H9 (cell line): ENCODE data around the gene CLBA1. TPM values are rescaled to one million over a fixed set of nuclear protein-coding genes. Genes with fewer than 3 reads are reported as not detected.

ENCODE experiments used
- DNase-seq: peaks from one replicate; pipeline ENCODE4 v3.0.0-alpha.2; 2017
- H2AFZ ChIP-seq: one replicate; pipeline ENCODE4 v1.6.1; 2013; ENCODE audit warnings: mild to moderate bottlenecking, low read length, control low read depth, moderate library complexity
- H2AK5ac ChIP-seq: 2 replicates; pipeline ENCODE4 v1.6.1; 2013; ENCODE audit warnings: low read length, control low read depth, mixed read lengths; ENCODE audit not compliant: insufficient read length
- H2BK120ac ChIP-seq: one replicate; pipeline ENCODE4 v1.6.1; 2013; ENCODE audit warnings: low read depth, mild to moderate bottlenecking, low read length, control low read depth, inconsistent platforms; ENCODE audit not compliant: poor library complexity, severe bottlenecking
- H2BK12ac ChIP-seq: 2 replicates; pipeline ENCODE4 v1.6.1; 2013; ENCODE audit warnings: low read length, control low read depth, mixed read lengths, low read depth; ENCODE audit not compliant: insufficient read length
- H2BK15ac ChIP-seq: 2 replicates; pipeline ENCODE4 v1.6.1; 2013; ENCODE audit warnings: low read depth, low read length, control low read depth
- H2BK20ac ChIP-seq: one replicate; pipeline ENCODE4 v1.6.1; 2013; ENCODE audit warnings: low read depth, mild to moderate bottlenecking, low read length, control low read depth, inconsistent platforms; ENCODE audit not compliant: poor library complexity, severe bottlenecking
- H2BK5ac ChIP-seq: 2 replicates; pipeline ENCODE4 v1.6.1; 2013; ENCODE audit warnings: low read length, control low read depth, mixed read lengths; ENCODE audit not compliant: insufficient read length
- H3K14ac ChIP-seq: 2 replicates; pipeline ENCODE4 v1.6.1; 2013; ENCODE audit warnings: low read length, control low read depth; ENCODE audit not compliant: insufficient read depth
- H3K18ac ChIP-seq: 2 replicates; pipeline ENCODE4 v1.6.1; 2013; ENCODE audit warnings: low read depth, mild to moderate bottlenecking, mixed read lengths, low read length, control low read depth; ENCODE audit not compliant: insufficient read length
- H3K23ac ChIP-seq: 2 replicates; pipeline ENCODE4 v1.6.1; 2013; ENCODE audit warnings: low read length, control low read depth, mixed read lengths, low read depth; ENCODE audit not compliant: insufficient read length
- H3K23me2 ChIP-seq: 2 replicates; pipeline ENCODE4 v1.6.1; 2013; ENCODE audit warnings: low read depth, mild to moderate bottlenecking, mixed read lengths, low read length, control low read depth; ENCODE audit not compliant: insufficient read length, poor library complexity, severe bottlenecking
- H3K27ac ChIP-seq: 2 replicates; pipeline ENCODE4 v1.5.1; 2013; ENCODE audit warnings: low read length, control low read depth, mixed read lengths, low read depth; ENCODE audit not compliant: insufficient read length
- H3K27me3 ChIP-seq: 2 replicates; pipeline ENCODE4 v1.6.1; 2013; ENCODE audit warnings: low read length, control low read depth, inconsistent platforms; ENCODE audit not compliant: insufficient read depth
- H3K4ac ChIP-seq: 2 replicates; pipeline ENCODE4 v1.6.1; 2013; ENCODE audit warnings: low read depth, mild to moderate bottlenecking, control low read depth, inconsistent platforms, low read length, moderate library complexity
- H3K4me1 ChIP-seq: 2 replicates; pipeline ENCODE4 v1.6.1; 2013; ENCODE audit warnings: low read length, control low read depth, inconsistent platforms; ENCODE audit not compliant: insufficient read depth
- H3K4me2 ChIP-seq: 2 replicates; pipeline ENCODE4 v1.6.1; 2013; ENCODE audit warnings: low read length, control low read depth, mixed read lengths; ENCODE audit not compliant: insufficient read length, insufficient read depth
- H3K56ac ChIP-seq: 2 replicates; pipeline ENCODE4 v1.6.1; 2013; ENCODE audit warnings: low read depth, mild to moderate bottlenecking, mixed read lengths, low read length, control low read depth; ENCODE audit not compliant: insufficient read length
- H3K79me1 ChIP-seq: 2 replicates; pipeline ENCODE4 v1.6.1; 2013; ENCODE audit warnings: low read depth, mild to moderate bottlenecking, moderate library complexity, low read length, control low read depth, inconsistent platforms; ENCODE audit not compliant: insufficient read depth, poor library complexity, severe bottlenecking
- H3K79me2 ChIP-seq: 2 replicates; pipeline ENCODE4 v1.6.1; 2013; ENCODE audit warnings: low read length, control low read depth, inconsistent platforms; ENCODE audit not compliant: insufficient read depth
- H3K9ac ChIP-seq: 2 replicates; pipeline ENCODE4 v1.6.1; 2013; ENCODE audit warnings: low read length, control low read depth, mixed read lengths; ENCODE audit not compliant: insufficient read length; ENCODE audit errors: extremely low read depth
- H3K9me3 ChIP-seq: one replicate; pipeline ENCODE4 v1.6.1; 2013; ENCODE audit warnings: low read depth, low read length, inconsistent platforms; ENCODE audit not compliant: control insufficient read depth
- H3T11ph ChIP-seq: one replicate; pipeline ENCODE4 v1.6.1; 2013; ENCODE audit warnings: mild to moderate bottlenecking, low read length, control low read depth, inconsistent platforms
- H4K20me1 ChIP-seq: one replicate; pipeline ENCODE4 v1.6.1; 2013; ENCODE audit not compliant: control insufficient read depth, insufficient read length, insufficient read depth
- H4K5ac ChIP-seq: 2 replicates; pipeline ENCODE4 v1.6.1; 2013; ENCODE audit warnings: low read depth, mild to moderate bottlenecking, mixed read lengths, low read length, control low read depth; ENCODE audit not compliant: insufficient read length
- H4K8ac ChIP-seq: replicated peaks from 2 replicates; pipeline ENCODE4 v1.6.1; 2013; ENCODE audit warnings: low read length, control low read depth, mixed read lengths, low read depth; ENCODE audit not compliant: insufficient read length
- H4K91ac ChIP-seq: 2 replicates; pipeline ENCODE4 v1.6.1; 2013; ENCODE audit warnings: low read depth, mild to moderate bottlenecking, moderate library complexity, mixed read lengths, low read length, control low read depth; ENCODE audit not compliant: insufficient read length
- H3K27ac Mint-ChIP-seq, 3 experiments: 2 replicates in 2 of 3; 3 replicates in 1 of 3; pipeline ENCODE4 v1.8.0; 2020 to 2021; ENCODE audit warnings: mixed read lengths in 3 of 3, mild to moderate bottlenecking in 1 of 3, moderate library complexity in 1 of 3
- H3K27me3 Mint-ChIP-seq: 2 replicates; pipeline ENCODE4 v1.8.0; 2021; ENCODE audit warnings: low read depth, mild to moderate bottlenecking, moderate library complexity, mixed read lengths
- H3K36me3 Mint-ChIP-seq, 3 experiments: 2 replicates in 2 of 3; 3 replicates in 1 of 3; pipeline ENCODE4 v1.8.0; 2020 to 2021; ENCODE audit warnings: low read depth in 3 of 3, mixed read lengths in 3 of 3; ENCODE audit not compliant: insufficient read depth in 1 of 3
- H3K4me1 Mint-ChIP-seq, 2 experiments: 2 replicates each; pipeline ENCODE4 v1.8.0; 2020; ENCODE audit warnings: mixed read lengths in 2 of 2
- H3K4me3 Mint-ChIP-seq, 2 experiments: 2 replicates in 1 of 2; 3 replicates in 1 of 2; pipeline ENCODE4 v1.8.0; 2020 to 2021; ENCODE audit warnings: mild to moderate bottlenecking in 2 of 2, mixed read lengths in 2 of 2, moderate library complexity in 1 of 2
- H3K9me3 Mint-ChIP-seq, 2 experiments: 2 replicates in 1 of 2; 3 replicates in 1 of 2; pipeline ENCODE4 v1.8.0; 2020; ENCODE audit warnings: mild to moderate bottlenecking in 2 of 2, mixed read lengths in 2 of 2, moderate library complexity in 1 of 2
- WGBS: extraction: QIAGEN DNeasy Blood & Tissue Kit; methylation state at CpG from one replicate; pipeline ENCODE4 v1.1.7; 2013; ENCODE audit warnings: missing lambda C conversion rate, low lambda C conversion rate, mixed read lengths; ENCODE audit not compliant: insufficient read length; ENCODE audit errors: extremely low coverage; 5-methylcytosine and 5-hydroxymethylcytosine counted together
- total RNA-seq: library from RNA; stranded (reverse); gene quantifications from 2 replicates; pipeline ENCODE4 v1.2.1, GENCODE V29; 2021
- TF ChIP-seq, protein P1 (sequence below): fragments of 200-600 bp; sonication (generic); conservative IDR thresholded peaks from 3 replicates; pipeline ENCODE4 v1.8.0; 2021; ENCODE audit warnings: antibody characterized with exemption, mild to moderate bottlenecking

The CLBA1 gene
- total RNA-seq, 1 experiment from 2014 or later: 2.4 TPM

- H2BK12ac ChIP-seq: no peak overlapping the region
- H3K79me2 ChIP-seq: no peaks in the 10 kb centered on the region
- H4K8ac ChIP-seq: no peak overlapping the region
- H3K23me2 ChIP-seq: no peaks in the 10 kb centered on the region
- no peaks in the 10 kb centered on the region for H4K20me1 ChIP-seq
- H3K23ac ChIP-seq: no peak overlapping the region
- no peak overlapping the region for H3K14ac ChIP-seq
- Mint-ChIP-seq H3K4me3 (no peak overlapping the region), H3K4me1 (no peaks in the 10 kb centered on the region), H3K27me3 (no peaks in the 10 kb centered on the region), H3K36me3 (peaks cover 4 to 16% (median 5%) of the 10 kb centered on the region in 3 experiments; a peak in 6 of 7 replicates), H3K9me3 (peaks cover 0 to 3% of the 10 kb centered on the region in 2 experiments; a peak in 2 of 5 replicates), H3K27ac (peak overlapping the region in 2 of 3 experiments; percentile 36 to 80; a peak in 1 of 7 replicates)
- H3K4ac ChIP-seq: no peak overlapping the region
- no peak overlapping the region for H3K18ac ChIP-seq
- H2BK15ac ChIP-seq: no peak overlapping the region
- no peak overlapping the region for H2BK5ac ChIP-seq
- H3K27me3 ChIP-seq: no peaks in the 10 kb centered on the region
- no peaks in the 10 kb centered on the region for H3K79me1 ChIP-seq
- no peak overlapping the region for H3K4me2 ChIP-seq
- H2AK5ac ChIP-seq: no peak overlapping the region
- H2BK20ac ChIP-seq: no peak overlapping the region
- no peak overlapping the region for H3T11ph ChIP-seq
- WGBS: no CpG with 5 or more reads among the region's 22 CpGs
- H4K5ac ChIP-seq: no peak overlapping the region
- no peak overlapping the region for H3K9ac ChIP-seq
- H2BK120ac ChIP-seq: no peak overlapping the region
- no peak for DNase-seq
- H2AFZ ChIP-seq: no peak overlapping the region
- H4K91ac ChIP-seq: no peak overlapping the region
- H3K9me3 ChIP-seq: no peaks in the 10 kb centered on the region
- TF ChIP-seq, protein P1, sequence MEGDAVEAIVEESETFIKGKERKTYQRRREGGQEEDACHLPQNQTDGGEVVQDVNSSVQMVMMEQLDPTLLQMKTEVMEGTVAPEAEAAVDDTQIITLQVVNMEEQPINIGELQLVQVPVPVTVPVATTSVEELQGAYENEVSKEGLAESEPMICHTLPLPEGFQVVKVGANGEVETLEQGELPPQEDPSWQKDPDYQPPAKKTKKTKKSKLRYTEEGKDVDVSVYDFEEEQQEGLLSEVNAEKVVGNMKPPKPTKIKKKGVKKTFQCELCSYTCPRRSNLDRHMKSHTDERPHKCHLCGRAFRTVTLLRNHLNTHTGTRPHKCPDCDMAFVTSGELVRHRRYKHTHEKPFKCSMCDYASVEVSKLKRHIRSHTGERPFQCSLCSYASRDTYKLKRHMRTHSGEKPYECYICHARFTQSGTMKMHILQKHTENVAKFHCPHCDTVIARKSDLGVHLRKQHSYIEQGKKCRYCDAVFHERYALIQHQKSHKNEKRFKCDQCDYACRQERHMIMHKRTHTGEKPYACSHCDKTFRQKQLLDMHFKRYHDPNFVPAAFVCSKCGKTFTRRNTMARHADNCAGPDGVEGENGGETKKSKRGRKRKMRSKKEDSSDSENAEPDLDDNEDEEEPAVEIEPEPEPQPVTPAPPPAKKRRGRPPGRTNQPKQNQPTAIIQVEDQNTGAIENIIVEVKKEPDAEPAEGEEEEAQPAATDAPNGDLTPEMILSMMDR: no peak; the same call in 2 of the 3 replicates
- H3K4me1 ChIP-seq: no peaks in the 10 kb centered on the region
- no peak overlapping the region for H3K27ac ChIP-seq
- H3K56ac ChIP-seq: no peak overlapping the region
These were observed 8.4 kb downstream of the CLBA1 start for GRCh38 chr14:104993808-104994591.
